HCT116 (cell line): ENCODE results near the gene CLDN1. TPM values are rescaled to one million over a fixed set of nuclear protein-coding genes. Genes with fewer than 3 reads are reported as not detected.

Source experiments
- ATAC-seq: fragments of 200-7000 bp; cut with Tn5 transposase; 2 replicates; pipeline ENCODE4 v1.9.1; 2020; ENCODE audit warnings: mild to moderate bottlenecking, moderate library complexity
- BruUV-seq: library from RNA; stranded (reverse); fragments of 400-500 nt; replicated peaks from 2 replicates; lab custom pipeline; 2021; lab: Mats Ljungman, UMichigan
- CTCF ChIA-PET: fragments of 300-600 bp; sonication (Branson Sonifier 250); formaldehyde crosslinking; loops from one replicate; lab custom pipeline; 2021; ENCODE audit warnings: antibody characterized with exemption; lab: Charles Lee
- POLR2A ChIA-PET: fragments of 300-600, 350-600 bp; sonication (Branson Sonifier 250); formaldehyde crosslinking; loops from one replicate; lab custom pipeline; 2021; ENCODE audit warnings: antibody characterized with exemption; lab: Charles Lee
- RAD21 ChIA-PET, 2 experiments: fragments of 300-600 bp; sonication (Branson Sonifier 250); formaldehyde crosslinking; loops; one replicate each; lab custom pipeline; 2023; ENCODE audit warnings: low total read pairs in 2 of 2; ENCODE audit not compliant: uncharacterized antibody in 2 of 2, unreplicated experiment in 2 of 2, low non-redundant PET in 1 of 2; lab: Charles Lee
- DNase-seq: peaks from one replicate; pipeline ENCODE4 v3.0.0-alpha.2; 2010; ENCODE audit warnings: low read depth, low spot score
- H2AFZ ChIP-seq: fragments of 200-600 bp; shearing (Covaris generic), sonication (generic); 2 replicates; pipeline ENCODE4 v1.6.1; 2017; ENCODE audit warnings: low read depth, mixed run types, mixed read lengths, antibody characterized with exemption, low read length; ENCODE audit not compliant: poor library complexity, severe bottlenecking
- H3K27ac ChIP-seq: 2 replicates; pipeline ENCODE4 v1.5.1; 2012; ENCODE audit warnings: low read depth, low read length
- H3K27me3 ChIP-seq: fragments of 200-600 bp; sonication (generic); 2 replicates; pipeline ENCODE4 v1.6.1; 2016; ENCODE audit warnings: mixed run types, low read length, mixed read lengths; ENCODE audit not compliant: insufficient read depth
- H3K36me3 ChIP-seq, 2 experiments: fragments of 200-500 bp in 1 of 2; fragments of 200-600 bp in 1 of 2; sonication (Bioruptor generic) in 1 of 2; sonication (generic) in 1 of 2; 2 replicates each; pipeline versions ENCODE4 v1.5.1 to v1.6.1; 2014 to 2016; ENCODE audit warnings: low read length in 2 of 2, inconsistent platforms in 1 of 2, mixed read lengths in 1 of 2, mixed run types in 1 of 2; ENCODE audit not compliant: insufficient read depth in 2 of 2, control insufficient read depth in 1 of 2
- H3K4me1 ChIP-seq, 2 experiments: fragments of 200-600 bp in 1 of 2; sonication (generic) in 1 of 2; 2 replicates each; pipeline versions ENCODE4 v1.5.1 to v1.6.1; 2012 to 2017; ENCODE audit warnings: low read length in 2 of 2, inconsistent platforms in 1 of 2, mild to moderate bottlenecking in 1 of 2, mixed read lengths in 1 of 2, mixed run types in 1 of 2, moderate library complexity in 1 of 2; ENCODE audit not compliant: insufficient read depth in 2 of 2, control insufficient read depth in 1 of 2
- H3K4me2 ChIP-seq: fragments of 200-600 bp; sonication (generic); 2 replicates; pipeline ENCODE4 v1.6.1; 2017; ENCODE audit warnings: mixed run types, low read length, mixed read lengths
- H3K4me3 ChIP-seq, 2 experiments: fragments of 200-600 bp in 1 of 2; sonication (generic) in 1 of 2; replicated peaks in 1 of 2; 2 replicates each; pipeline ENCODE4 v1.5.1; 2011 to 2016; ENCODE audit warnings: low read length in 2 of 2, control low read depth in 1 of 2, low read depth in 1 of 2, mild to moderate bottlenecking in 1 of 2, mixed read lengths in 1 of 2, mixed run types in 1 of 2
- H3K79me2 ChIP-seq: fragments of 200-600 bp; sonication (generic); 2 replicates; pipeline ENCODE4 v1.6.1; 2017; ENCODE audit warnings: mild to moderate bottlenecking, mixed run types, low read length, moderate library complexity, mixed read lengths; ENCODE audit not compliant: insufficient read depth
- H3K9ac ChIP-seq: fragments of 200-600 bp; sonication (generic); 2 replicates; pipeline ENCODE4 v1.6.1; 2016; ENCODE audit warnings: low read length, mixed read lengths
- H3K9me2 ChIP-seq: fragments of 200-600 bp; sonication (generic), shearing (Covaris generic); 2 replicates; pipeline ENCODE4 v1.6.1; 2017; ENCODE audit warnings: mixed run types, mild to moderate bottlenecking, moderate library complexity; ENCODE audit not compliant: insufficient read depth
- H3K9me3 ChIP-seq, 2 experiments: fragments of 200-500 bp in 1 of 2; fragments of 200-600 bp in 1 of 2; sonication (Bioruptor generic) in 1 of 2; sonication (generic) in 1 of 2; 2 replicates each; pipeline ENCODE4 v1.6.1; 2014 to 2017; ENCODE audit warnings: low read length in 2 of 2, mixed read lengths in 2 of 2, inconsistent platforms in 1 of 2, low read depth in 1 of 2, mild to moderate bottlenecking in 1 of 2, mixed run types in 1 of 2, moderate library complexity in 1 of 2; ENCODE audit not compliant: control insufficient read depth in 1 of 2, insufficient read depth in 1 of 2
- H4K20me1 ChIP-seq: fragments of 200-600 bp; sonication (generic), shearing (Covaris generic); 2 replicates; pipeline ENCODE4 v1.6.1; 2017; ENCODE audit warnings: mixed run types, mild to moderate bottlenecking, moderate library complexity; ENCODE audit not compliant: insufficient read depth
- ATF3 ChIP-seq: IDR thresholded peaks from 2 replicates; pipeline ENCODE4 v1.6.1; 2012
- CBX3 ChIP-seq: IDR thresholded peaks from 2 replicates; pipeline ENCODE4 v1.6.1; 2012; ENCODE audit warnings: low read depth
- CTCF ChIP-seq, 3 experiments: fragments of 200-600 bp in 1 of 3; sonication (generic) in 1 of 3; IDR thresholded peaks in 2 of 3; conservative IDR thresholded peaks in 1 of 3; 2 replicates each; pipeline ENCODE4 v1.5.1; 2012 to 2017; ENCODE audit warnings: low read depth in 2 of 3, low read length in 2 of 3, antibody characterized with exemption in 1 of 3, borderline replicate concordance in 1 of 3, control low read depth in 1 of 3, mild to moderate bottlenecking in 1 of 3, mixed read lengths in 1 of 3, mixed run types in 1 of 3, moderate library complexity in 1 of 3; ENCODE audit not compliant: insufficient read depth in 1 of 3
- EGR1 ChIP-seq: IDR thresholded peaks from 2 replicates; pipeline ENCODE4 v1.6.1; 2012; ENCODE audit warnings: low read depth
- ELF1 ChIP-seq: IDR thresholded peaks from 2 replicates; pipeline ENCODE4 v1.6.1; 2012; ENCODE audit warnings: low read depth, borderline replicate concordance
- EZH2 ChIP-seq: fragments of 200-600 bp; sonication (generic); IDR thresholded peaks from 2 replicates; pipeline ENCODE4 v1.6.1; 2017; ENCODE audit warnings: antibody characterized with exemption, mixed run types
- EZH2phosphoT487 ChIP-seq: fragments of 200-600 bp; IDR thresholded peaks from 2 replicates; pipeline ENCODE4 v1.6.1; 2018; ENCODE audit warnings: antibody characterized with exemption, borderline replicate concordance
- FOSL1 ChIP-seq: IDR thresholded peaks from 2 replicates; pipeline ENCODE4 v1.6.1; 2012; ENCODE audit warnings: low read depth
- MAX ChIP-seq: IDR thresholded peaks from 2 replicates; pipeline ENCODE4 v1.6.1; 2012
- POLR2A ChIP-seq: IDR thresholded peaks from 2 replicates; pipeline ENCODE4 v1.7.0; 2011; ENCODE audit warnings: borderline replicate concordance; ENCODE audit not compliant: insufficient read depth, insufficient read length; ENCODE audit errors: extremely low read depth
- POLR2AphosphoS5 ChIP-seq: IDR thresholded peaks from 2 replicates; pipeline ENCODE4 v1.6.1; 2011; ENCODE audit warnings: mild to moderate bottlenecking, low read depth, low read length, moderate library complexity
- REST ChIP-seq: IDR thresholded peaks from 2 replicates; pipeline ENCODE4 v1.6.1; 2012; ENCODE audit warnings: low read depth
- SIN3A ChIP-seq: IDR thresholded peaks from 2 replicates; pipeline ENCODE4 v1.6.1; 2012; ENCODE audit warnings: low read depth
- SP1 ChIP-seq: IDR thresholded peaks from 2 replicates; pipeline ENCODE4 v1.6.1; 2012; ENCODE audit warnings: low read depth
- SRF ChIP-seq: IDR thresholded peaks from 2 replicates; pipeline ENCODE4 v1.6.1; 2012; ENCODE audit warnings: low read depth
- TCF7L2 ChIP-seq: IDR thresholded peaks from 2 replicates; pipeline ENCODE4 v1.7.0; 2011; ENCODE audit warnings: borderline replicate concordance, inconsistent platforms; ENCODE audit not compliant: insufficient read depth, insufficient read length; ENCODE audit errors: extremely low read depth
- YY1 ChIP-seq: IDR thresholded peaks from 2 replicates; pipeline ENCODE4 v1.6.1; 2011; ENCODE audit warnings: low read length, low read depth, moderate library complexity, mild to moderate bottlenecking; ENCODE audit not compliant: insufficient replicate concordance; ENCODE audit errors: extremely low read depth
- ZBTB33 ChIP-seq: IDR thresholded peaks from 2 replicates; pipeline ENCODE4 v1.6.1; 2011; ENCODE audit warnings: mild to moderate bottlenecking, low read length, moderate library complexity; ENCODE audit not compliant: insufficient replicate concordance; ENCODE audit errors: extremely low read depth
- ZFX ChIP-seq: fragments of 450-650 bp; IDR thresholded peaks from 2 replicates; pipeline ENCODE4 v1.6.1; 2017
- ZNF274 ChIP-seq: fragments of 200-500 bp; sonication (Bioruptor generic); IDR thresholded peaks from 2 replicates; pipeline ENCODE4 v1.6.1; 2014; ENCODE audit warnings: mild to moderate bottlenecking, low read depth, low read length, inconsistent platforms
- intact Hi-C: fragments of 100-400 bp; cut with micrococcal nuclease; formaldehyde crosslinking; loops from 2 replicates; pipeline ENCODE4 v1.10.0; 2022
- total RNA-seq: library from RNA; stranded (reverse); gene quantifications from one replicate; pipeline ENCODE4 v1.2.1, GENCODE V29; 2021; ENCODE audit not compliant: unreplicated experiment

CLDN1 gene
- total RNA-seq, 1 experiment from 2014 or later, result 0.20 TPM

GRCh38 chr3:190269101-190269500 lies 53.1 kb downstream of the CLDN1 start:
- H3K9me2 ChIP-seq, result no peaks in the 10 kb centered on the region
- ATAC-seq, result no peak
- no TSS peak for BruUV-seq

More at GRCh38 chr3:190269101-190269500, 53.1 kb downstream of the CLDN1 start:
- H3K4me2 ChIP-seq, result no peak overlapping the region
- ChIA-PET POLR2A (no interaction called here), RAD21 (no interaction called here), CTCF (no interaction called here)
- no peak overlapping the region for H3K27ac ChIP-seq
- no peaks in the 10 kb centered on the region for H4K20me1 ChIP-seq
- H3K4me1 ChIP-seq, result peaks cover 0 to 10% of the 10 kb centered on the region in 2 experiments; a peak in 2 of 4 replicates
- H3K9ac ChIP-seq, result no peak overlapping the region
- no peak overlapping the region for H3K4me3 ChIP-seq
- no peaks in the 10 kb centered on the region for H3K27me3 ChIP-seq
- H2AFZ ChIP-seq, result no peak overlapping the region
- TF ChIP-seq YY1 (no peak), EGR1 (no peak), EZH2phosphoT487 (no peak), FOSL1 (no peak), ZNF274 (no peak), ELF1 (no peak), POLR2A (no peak), ZBTB33 (no peak), MAX (no peak), SIN3A (no peak), ATF3 (no peak), SP1 (no peak), EZH2 (no peak), CTCF (IDR thresholded peaks at IDR 0.05 in 2 of 3, conservative IDR thresholded peaks at IDR 0.05 in 1 of 3; ENCODE audit: borderline replicate concordance in 1 of 3, insufficient read depth in 1 of 3, low read depth in 2 of 3, low read length in 2 of 3) (no peak), TCF7L2 (no peak), REST (no peak), ZFX (no peak), SRF (no peak), POLR2AphosphoS5 (no peak), CBX3 (no peak)
- H3K9me3 ChIP-seq, result no peaks in the 10 kb centered on the region
- intact Hi-C loops, result no loop called here
- no peaks in the 10 kb centered on the region for H3K79me2 ChIP-seq
- H3K36me3 ChIP-seq, result no peaks in the 10 kb centered on the region
- no peak for DNase-seq
